ENCODE measurements around the gene SLC44A3.

GRCh38 chr1:94865360-94865759, 45.2 kb downstream of the SLC44A3 start:
- TF ChIP-seq CTCF (IDR thresholded peaks at IDR 0.05) (no peak), EZH2phosphoT487 (IDR thresholded peaks at IDR 0.05) (no peak)

All from neural progenitor cell (in vitro differentiated cells).